Type B pancreatic cell (in vitro differentiated cells): ENCODE measurements around the gene ZNF263. TPM values are rescaled to one million over a fixed set of nuclear protein-coding genes. Genes with fewer than 3 reads are reported as not detected.

ENCODE experiments used
- DNase-seq: peaks from one replicate; pipeline ENCODE4 v3.0.0; 2021; ENCODE audit warnings: mixed read lengths; ENCODE audit not compliant: unreplicated experiment; ENCODE audit errors: extremely low spot score
- H3K27ac Mint-ChIP-seq: 2 replicates; pipeline ENCODE4 v1.8.0; 2021; ENCODE audit warnings: mild to moderate bottlenecking, mixed read lengths
- H3K27me3 Mint-ChIP-seq: 2 replicates; pipeline ENCODE4 v1.8.0; 2021; ENCODE audit warnings: mixed read lengths
- H3K36me3 Mint-ChIP-seq: 2 replicates; pipeline ENCODE4 v1.8.0; 2021; ENCODE audit warnings: mixed read lengths
- H3K4me1 Mint-ChIP-seq: one replicate; pipeline ENCODE4 v1.8.0; 2021; ENCODE audit warnings: mixed read lengths; ENCODE audit not compliant: unreplicated experiment
- H3K4me3 Mint-ChIP-seq: 2 replicates; pipeline ENCODE4 v1.8.0; 2021; ENCODE audit warnings: mild to moderate bottlenecking, mixed read lengths
- H3K9me3 Mint-ChIP-seq: 2 replicates; pipeline ENCODE4 v1.8.0; 2021; ENCODE audit warnings: mixed read lengths
- total RNA-seq: library from RNA; stranded (reverse); gene quantifications from 2 replicates; pipeline ENCODE4 v1.2.1, GENCODE V29; 2021; ENCODE audit warnings: low replicate concordance
- TF ChIP-seq, protein P1 (sequence below): fragments of 200-600 bp; sonication (generic); conservative IDR thresholded peaks from 2 replicates; pipeline ENCODE4 v1.5.0; 2021; ENCODE audit warnings: antibody characterized with exemption, mild to moderate bottlenecking

Gene ZNF263
- total RNA-seq, 1 donor from 2014 or later = 27.7 TPM

GRCh38 chr16:3317315-3317999 is 34.2 kb downstream of the ZNF263 start:
- H3K4me3 Mint-ChIP-seq = peak overlapping the region; percentile 23
- DNase-seq = no peak
- H3K27ac Mint-ChIP-seq = no peak overlapping the region
- TF ChIP-seq, protein P1, sequence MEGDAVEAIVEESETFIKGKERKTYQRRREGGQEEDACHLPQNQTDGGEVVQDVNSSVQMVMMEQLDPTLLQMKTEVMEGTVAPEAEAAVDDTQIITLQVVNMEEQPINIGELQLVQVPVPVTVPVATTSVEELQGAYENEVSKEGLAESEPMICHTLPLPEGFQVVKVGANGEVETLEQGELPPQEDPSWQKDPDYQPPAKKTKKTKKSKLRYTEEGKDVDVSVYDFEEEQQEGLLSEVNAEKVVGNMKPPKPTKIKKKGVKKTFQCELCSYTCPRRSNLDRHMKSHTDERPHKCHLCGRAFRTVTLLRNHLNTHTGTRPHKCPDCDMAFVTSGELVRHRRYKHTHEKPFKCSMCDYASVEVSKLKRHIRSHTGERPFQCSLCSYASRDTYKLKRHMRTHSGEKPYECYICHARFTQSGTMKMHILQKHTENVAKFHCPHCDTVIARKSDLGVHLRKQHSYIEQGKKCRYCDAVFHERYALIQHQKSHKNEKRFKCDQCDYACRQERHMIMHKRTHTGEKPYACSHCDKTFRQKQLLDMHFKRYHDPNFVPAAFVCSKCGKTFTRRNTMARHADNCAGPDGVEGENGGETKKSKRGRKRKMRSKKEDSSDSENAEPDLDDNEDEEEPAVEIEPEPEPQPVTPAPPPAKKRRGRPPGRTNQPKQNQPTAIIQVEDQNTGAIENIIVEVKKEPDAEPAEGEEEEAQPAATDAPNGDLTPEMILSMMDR = no peak
- H3K9me3 Mint-ChIP-seq = peaks cover 54% of the 10 kb centered on the region
- H3K4me1 Mint-ChIP-seq = no peaks in the 10 kb centered on the region
- no peaks in the 10 kb centered on the region for H3K27me3 Mint-ChIP-seq
- H3K36me3 Mint-ChIP-seq = peaks cover 69% of the 10 kb centered on the region

DNA sequence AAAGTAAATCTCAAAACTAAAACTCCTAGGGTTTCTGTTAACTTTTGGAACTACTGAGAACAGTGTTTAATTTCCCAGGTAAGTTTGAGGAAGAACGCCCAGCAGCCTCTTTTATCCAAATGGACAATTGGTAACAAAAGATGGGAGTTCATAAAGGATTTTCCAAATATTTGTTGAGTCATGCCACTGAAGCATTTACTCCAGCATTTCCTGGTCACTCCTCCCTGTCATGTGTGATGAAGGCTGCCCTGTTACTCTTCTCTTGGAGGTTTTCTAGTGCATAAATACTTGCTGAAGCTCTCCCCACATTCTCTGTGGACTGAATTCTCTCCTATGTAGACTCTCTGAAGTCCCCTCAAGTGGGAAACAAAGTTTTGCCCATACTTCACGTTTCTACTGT is 38.5 kb downstream of the ZNF263 start:
- TF ChIP-seq, protein P1 = no peak
- H3K9me3 Mint-ChIP-seq = peaks cover 24% of the 10 kb centered on the region

DNA sequence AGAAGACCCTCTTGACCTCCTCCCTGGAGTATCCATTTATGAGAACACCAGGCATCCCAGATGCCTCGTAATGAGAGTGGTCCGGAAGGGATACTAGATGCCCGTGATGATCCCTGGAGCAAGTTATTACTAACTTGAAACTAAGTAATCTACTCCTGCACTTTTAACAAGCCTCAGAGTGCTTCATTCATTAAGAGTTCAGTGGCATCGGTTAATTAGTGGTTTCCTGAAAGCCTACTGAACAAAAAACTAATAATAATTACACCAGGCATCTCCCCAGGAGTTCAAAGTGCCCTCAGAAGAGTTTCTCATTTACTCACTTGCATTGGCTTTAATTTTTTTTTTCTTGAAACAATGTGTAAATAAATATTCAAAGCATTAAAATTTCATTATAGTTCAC is 44.2 kb downstream of the ZNF263 start:
- no peak overlapping the region for H3K4me3 Mint-ChIP-seq
- no peaks in the 10 kb centered on the region for H3K27me3 Mint-ChIP-seq
- peaks cover 11% of the 10 kb centered on the region for H3K9me3 Mint-ChIP-seq
- H3K36me3 Mint-ChIP-seq = no peaks in the 10 kb centered on the region
- H3K27ac Mint-ChIP-seq = no peak overlapping the region
- no peaks in the 10 kb centered on the region for H3K4me1 Mint-ChIP-seq
- TF ChIP-seq, protein P1 = no peak
- DNase-seq = no peak

More for the DNA sequence above, 38.5 kb downstream of the ZNF263 start:
- Mint-ChIP-seq H3K27me3 (no peaks in the 10 kb centered on the region), H3K27ac (no peak overlapping the region), H3K4me3 (no peak overlapping the region), H3K36me3 (peaks cover 27% of the 10 kb centered on the region), H3K4me1 (no peaks in the 10 kb centered on the region)
- no peak for DNase-seq

- TF ChIP-seq, protein P1 = no peak
- H3K4me1 Mint-ChIP-seq = no peaks in the 10 kb centered on the region
- no peaks in the 10 kb centered on the region for H3K36me3 Mint-ChIP-seq
- DNase-seq = no peak
- H3K27me3 Mint-ChIP-seq = no peaks in the 10 kb centered on the region
- H3K27ac Mint-ChIP-seq = no peak overlapping the region
- peaks cover 15% of the 10 kb centered on the region for H3K9me3 Mint-ChIP-seq
- no peak overlapping the region for H3K4me3 Mint-ChIP-seq
These were observed 44.8 kb downstream of the ZNF263 start for GRCh38 chr16:3328104-3328503.

DNA sequence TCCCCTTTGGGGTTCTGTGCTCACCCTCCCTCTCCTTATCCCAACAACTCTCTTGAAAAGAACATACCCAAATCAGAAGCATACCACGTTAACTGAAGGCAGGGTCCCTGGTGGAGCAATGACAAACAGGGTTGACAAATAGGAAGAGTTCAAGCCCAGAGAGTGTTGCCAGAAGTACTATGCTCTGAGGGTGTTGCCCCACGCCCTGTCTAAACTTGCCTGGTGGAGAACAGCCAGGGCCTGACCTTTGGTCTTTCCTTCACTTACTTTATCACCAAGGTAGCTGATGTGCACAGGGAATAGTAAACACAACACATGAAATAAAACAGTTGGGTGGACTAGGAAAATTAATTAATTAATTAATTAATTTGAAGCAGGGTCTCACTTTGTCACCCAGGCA is 45.4 kb downstream of the ZNF263 start:
- Mint-ChIP-seq H3K4me3 (no peak overlapping the region), H3K4me1 (no peaks in the 10 kb centered on the region), H3K27me3 (no peaks in the 10 kb centered on the region), H3K27ac (no peak overlapping the region), H3K36me3 (peaks cover 2% of the 10 kb centered on the region), H3K9me3 (peaks cover 18% of the 10 kb centered on the region)
- TF ChIP-seq, protein P1 = no peak
- no peak for DNase-seq

Other genes with a start within 250 kb of the ZNF263 start
- gene BICDL2, start 246.5 kb upstream of the ZNF263 start, total RNA-seq = 15.2 and 28.6 TPM in 2 replicates
- 0.14 TPM in 2 replicates for gene MMP25, start 236.9 kb upstream of the ZNF263 start, total RNA-seq
- gene IL32, start 217.9 kb upstream of the ZNF263 start, total RNA-seq = 12.7 and 44.1 TPM in 2 replicates
- gene ZSCAN10, start 184.2 kb upstream of the ZNF263 start, total RNA-seq = not detected in 2 replicates
- gene ZNF205, start 170.9 kb upstream of the ZNF263 start, total RNA-seq = 15.0 and 18.2 TPM in 2 replicates
- 11.6 and 13.3 TPM in 2 replicates for gene ZNF213, start 148.5 kb upstream of the ZNF263 start, total RNA-seq
- gene OR1F1, start 95.3 kb upstream of the ZNF263 start, total RNA-seq = 0.34 TPM in 1 of 2 replicates, not detected in the other
- 10.5 and 12.4 TPM in 2 replicates for gene ZNF200, start 48.3 kb upstream of the ZNF263 start, total RNA-seq
- 0.19 TPM in 1 of 2 replicates, not detected in the other for gene MEFV, start 26.9 kb upstream of the ZNF263 start, total RNA-seq
- gene TIGD7, start 21.9 kb downstream of the ZNF263 start, total RNA-seq = 5.4 and 9.4 TPM in 2 replicates
- gene ZNF75A, start 22.0 kb downstream of the ZNF263 start, total RNA-seq = 41.2 and 50.8 TPM in 2 replicates
- gene OR2C1, start 72.4 kb downstream of the ZNF263 start, total RNA-seq = 0.22 TPM in 1 of 2 replicates, not detected in the other
- gene ZSCAN32, start 117.5 kb downstream of the ZNF263 start, total RNA-seq = 12.4 and 15.0 TPM in 2 replicates
- gene ZNF174, start 117.7 kb downstream of the ZNF263 start, total RNA-seq = 10.8 and 14.9 TPM in 2 replicates
- gene ZNF597, start 160.0 kb downstream of the ZNF263 start, total RNA-seq = 1.4 and 2.2 TPM in 2 replicates
- gene NAA60, start 160.2 kb downstream of the ZNF263 start, total RNA-seq = 41.1 and 51.1 TPM in 2 replicates
- not detected in 2 replicates for gene C16orf90, start 212.0 kb downstream of the ZNF263 start, total RNA-seq
- gene CLUAP1, start 217.5 kb downstream of the ZNF263 start, total RNA-seq = 20.5 and 35.9 TPM in 2 replicates